BLaER1 treated with 17β-estradiol and CSF1 and Interleukin-3, amounts not matched to agents 10 nM and 100 nM (cell line): ENCODE data around the gene DPM2.

Experiments used
- H3K27ac ChIP-seq, 11 experiments: shearing (Covaris generic); formaldehyde crosslinking; 2 replicates each; pipeline ENCODE4 v1.8.1; 2022
- H3K27me3 ChIP-seq, 11 experiments: shearing (Covaris generic); formaldehyde crosslinking; 2 replicates each; pipeline ENCODE4 v1.8.1; 2022
- H3K36me3 ChIP-seq, 11 experiments: shearing (Covaris generic); formaldehyde crosslinking; 2 replicates each; pipeline ENCODE4 v1.8.1; 2022
- H3K4me1 ChIP-seq, 10 experiments: shearing (Covaris generic); formaldehyde crosslinking; 2 replicates each; pipeline ENCODE4 v1.8.1; 2022
- H3K4me2 ChIP-seq, 11 experiments: shearing (Covaris generic); formaldehyde crosslinking; 2 replicates each; pipeline ENCODE4 v1.8.1; 2022
- H3K4me3 ChIP-seq, 10 experiments: shearing (Covaris generic); formaldehyde crosslinking; 2 replicates each; pipeline ENCODE4 v1.8.1; 2022
- H3K9ac ChIP-seq, 11 experiments: shearing (Covaris generic); formaldehyde crosslinking; 2 replicates each; pipeline ENCODE4 v1.8.1; 2022
- H3K9me3 ChIP-seq, 11 experiments: shearing (Covaris generic); formaldehyde crosslinking; replicated peaks in 1 of 11; 2 replicates each; pipeline ENCODE4 v1.8.1; 2022
- H4K20me1 ChIP-seq, 11 experiments: shearing (Covaris generic); formaldehyde crosslinking; 2 replicates each; pipeline ENCODE4 v1.8.1; 2022
- Cebpa-rat ChIP-seq, 11 experiments: shearing (Covaris generic); IDR thresholded peaks; 2 replicates each; pipeline ENCODE4 v1.8.1; 2022

Gene DPM2

GRCh38 chr9:127925959-127926905, 11.4 kb downstream of the DPM2 start:
- H3K9ac ChIP-seq, result peak overlapping the region in 5 of 11 experiments; percentile 7 to 52 (median 29); a peak in 2 of 22 replicates
- H3K27ac ChIP-seq, result no peak overlapping the region
- peaks cover 31 to 70% (median 34%) of the 10 kb centered on the region in 10 experiments for H3K4me1 ChIP-seq
- H3K4me2 ChIP-seq, result peak overlapping the region; percentile 77 to 94 (median 88)
- no peaks in the 10 kb centered on the region for H3K36me3 ChIP-seq
- H3K27me3 ChIP-seq, result peaks cover 68 to 85% (median 80%) of the 10 kb centered on the region in 11 experiments
- peaks cover 10 to 62% (median 35%) of the 10 kb centered on the region in 11 experiments; a peak in 20 of 22 replicates for H4K20me1 ChIP-seq
- H3K9me3 ChIP-seq, result no peaks in the 10 kb centered on the region
- H3K4me3 ChIP-seq, result peak overlapping the region in 9 of 10 experiments; percentile 34 to 67 (median 49); a peak in 13 of 20 replicates
- no peak for TF ChIP-seq Cebpa-rat (IDR thresholded peaks at IDR 0.05)

DNA sequence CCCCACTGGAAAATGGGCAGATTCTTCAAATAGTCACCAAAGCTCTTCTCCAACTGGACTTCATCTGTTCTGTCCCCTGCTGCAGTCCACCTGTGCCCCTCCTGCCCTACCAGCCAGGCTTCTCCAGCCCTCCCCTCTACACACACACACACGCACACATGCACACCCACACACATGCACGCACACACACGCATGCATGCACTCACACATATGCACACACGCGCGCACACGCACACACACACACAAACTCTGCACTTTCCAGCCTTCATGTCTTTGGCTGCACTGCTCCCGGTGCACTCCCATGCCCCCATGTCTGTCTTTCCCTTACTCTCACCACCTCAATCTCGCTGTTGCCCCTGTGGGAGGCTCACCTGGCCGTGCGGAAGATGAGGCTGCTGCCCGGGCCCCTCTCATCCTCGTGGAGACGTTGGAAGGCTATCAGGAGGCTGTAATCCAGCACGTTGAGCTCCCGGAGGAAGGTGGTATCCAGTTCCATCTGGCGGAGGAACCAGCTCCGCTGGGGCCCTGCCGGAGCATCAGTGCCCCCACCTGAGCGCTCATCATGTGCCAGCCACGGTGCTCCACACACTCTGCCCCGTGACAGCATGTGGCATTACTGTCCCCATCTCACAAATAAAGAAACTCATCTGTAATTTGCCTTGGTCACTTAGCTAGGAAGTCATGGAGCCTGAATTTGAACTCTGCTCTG, 12.8 kb downstream of the DPM2 start:
- TF ChIP-seq Cebpa-rat (IDR thresholded peaks at IDR 0.05), result no peak
- Histone ChIP-seq H3K4me2 (no peak overlapping the region), H3K27me3 (peaks cover 62 to 78% (median 72%) of the 10 kb centered on the region in 11 experiments), H3K9ac (no peak overlapping the region), H4K20me1 (peaks cover 3 to 50% (median 23%) of the 10 kb centered on the region in 11 experiments; a peak in 19 of 22 replicates), H3K4me3 (no peak overlapping the region), H3K36me3 (no peaks in the 10 kb centered on the region), H3K27ac (no peak overlapping the region), H3K4me1 (peaks cover 33 to 72% (median 40%) of the 10 kb centered on the region in 10 experiments), H3K9me3 (no peaks in the 10 kb centered on the region)

DNA sequence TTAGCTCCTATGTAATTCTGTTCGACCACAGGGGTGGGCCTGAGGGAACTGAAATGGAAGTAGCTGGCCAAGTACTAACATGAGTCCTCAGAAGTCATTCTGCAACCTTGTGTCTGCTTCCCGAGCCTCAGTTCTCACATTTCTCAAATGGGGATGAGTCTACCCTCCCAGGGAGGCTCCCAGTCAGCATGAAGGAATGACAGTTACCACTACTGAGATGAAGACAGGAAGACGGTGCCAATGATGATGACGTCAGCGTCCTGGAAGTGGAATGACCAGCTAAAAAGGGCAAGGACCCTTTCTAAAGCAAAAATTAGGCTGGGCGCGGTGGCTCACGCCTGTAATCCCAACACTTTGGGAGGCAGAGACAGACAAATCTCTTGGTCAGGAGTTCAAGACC, 13.9 kb downstream of the DPM2 start:
- peaks cover 44 to 72% (median 50%) of the 10 kb centered on the region in 10 experiments for H3K4me1 ChIP-seq
- H3K9ac ChIP-seq, result no peak overlapping the region
- H3K27me3 ChIP-seq, result peaks cover 50 to 67% (median 61%) of the 10 kb centered on the region in 11 experiments
- no peak overlapping the region for H3K27ac ChIP-seq
- no peak overlapping the region for H3K4me3 ChIP-seq
- no peaks in the 10 kb centered on the region for H3K9me3 ChIP-seq
- peaks cover 0 to 39% (median 12%) of the 10 kb centered on the region in 11 experiments; a peak in 17 of 22 replicates for H4K20me1 ChIP-seq
- H3K4me2 ChIP-seq, result peak overlapping the region in 4 of 11 experiments; percentile 3 to 59 (median 35); a peak in 5 of 22 replicates
- no peaks in the 10 kb centered on the region for H3K36me3 ChIP-seq
- no peak for TF ChIP-seq Cebpa-rat (IDR thresholded peaks at IDR 0.05)

GRCh38 chr9:127923046-127923445, 14.6 kb downstream of the DPM2 start:
- no peaks in the 10 kb centered on the region for H3K36me3 ChIP-seq
- no peak overlapping the region for H3K4me2 ChIP-seq
- H3K4me3 ChIP-seq, result no peak overlapping the region
- H3K27me3 ChIP-seq, result peaks cover 43 to 59% (median 53%) of the 10 kb centered on the region in 11 experiments
- no peak overlapping the region for H3K9ac ChIP-seq
- H3K27ac ChIP-seq, result no peak overlapping the region
- H3K9me3 ChIP-seq, result no peaks in the 10 kb centered on the region
- peaks cover 51 to 72% (median 55%) of the 10 kb centered on the region in 10 experiments for H3K4me1 ChIP-seq
- peaks cover 0 to 32% (median 5%) of the 10 kb centered on the region in 11 experiments; a peak in 13 of 22 replicates for H4K20me1 ChIP-seq
- TF ChIP-seq Cebpa-rat (IDR thresholded peaks at IDR 0.05), result no peak

DNA sequence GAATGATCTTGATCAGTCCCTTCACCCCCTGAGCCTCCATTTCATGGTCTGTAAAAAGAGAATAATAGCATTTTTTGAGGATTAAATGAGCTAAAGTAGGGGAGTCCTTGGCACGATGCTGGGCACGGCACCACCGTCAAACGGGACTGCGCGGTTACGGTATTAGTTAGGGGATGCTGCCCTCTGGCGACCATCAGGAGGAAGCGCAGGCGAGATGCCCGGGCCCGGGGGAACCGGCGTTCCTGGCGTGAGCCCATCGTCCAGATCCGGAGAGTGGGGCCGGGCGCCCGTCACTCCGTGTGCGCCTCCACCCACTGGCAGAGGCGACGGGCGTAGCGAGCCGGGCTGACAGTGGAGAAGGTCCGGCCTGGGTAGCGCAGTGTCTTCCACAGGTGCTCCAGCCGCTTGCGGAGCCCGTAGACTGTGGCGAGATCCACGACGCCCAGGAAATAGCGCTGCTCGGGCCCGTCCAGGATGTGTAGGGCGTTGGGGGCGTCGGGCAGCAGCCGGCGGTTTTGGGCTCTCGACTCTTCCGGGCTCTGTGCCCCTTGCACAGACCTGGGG, 16.0 kb downstream of the DPM2 start:
- Histone ChIP-seq H3K9me3 (no peaks in the 10 kb centered on the region), H3K4me3 (peak overlapping the region in 8 of 10 experiments; percentile 43 to 65 (median 48); a peak in 13 of 20 replicates), H3K4me2 (peak overlapping the region; percentile 74 to 99 (median 94)), H4K20me1 (peaks cover 0 to 21% (median 0%) of the 10 kb centered on the region in 11 experiments; a peak in 9 of 22 replicates), H3K27ac (peak overlapping the region in 5 of 11 experiments; percentile 31 to 94 (median 84); a peak in 7 of 22 replicates), H3K27me3 (peaks cover 29 to 45% (median 39%) of the 10 kb centered on the region in 11 experiments), H3K4me1 (peaks cover 55 to 69% (median 56%) of the 10 kb centered on the region in 10 experiments), H3K36me3 (no peaks in the 10 kb centered on the region), H3K9ac (peak overlapping the region; percentile 16 to 94 (median 54); a peak in 15 of 22 replicates)
- no peak for TF ChIP-seq Cebpa-rat (IDR thresholded peaks at IDR 0.05)

DNA sequence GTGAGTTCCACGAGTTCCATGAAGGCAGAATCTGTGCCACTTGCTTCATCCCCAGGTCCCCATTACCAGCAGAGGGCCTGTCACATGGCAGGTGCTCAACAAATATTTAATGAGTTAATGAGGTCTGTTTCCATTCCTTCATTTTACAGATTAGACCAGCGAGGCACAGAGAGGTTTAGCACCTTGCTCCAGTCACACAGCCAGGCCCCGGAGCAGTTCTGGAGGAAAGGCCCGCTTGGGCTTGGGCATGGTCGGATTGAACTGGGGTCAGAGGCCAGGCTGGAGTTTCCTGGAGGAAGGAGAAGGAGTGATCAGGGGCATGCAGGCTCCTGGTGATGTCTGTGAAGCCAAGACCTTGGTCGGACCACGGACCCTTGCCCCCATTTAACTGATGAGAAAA, 16.9 kb downstream of the DPM2 start:
- no peak for TF ChIP-seq Cebpa-rat (IDR thresholded peaks at IDR 0.05)
- H3K4me1 ChIP-seq, result peaks cover 51 to 68% (median 56%) of the 10 kb centered on the region in 10 experiments
- peak overlapping the region in 10 of 11 experiments; percentile 68 to 94 (median 84); a peak in 19 of 22 replicates for H3K27ac ChIP-seq
- peak overlapping the region in 8 of 11 experiments; percentile 1 to 94 (median 60); a peak in 9 of 22 replicates for H3K9ac ChIP-seq
- H3K36me3 ChIP-seq, result no peaks in the 10 kb centered on the region
- H4K20me1 ChIP-seq, result peaks cover 0 to 16% (median 0%) of the 10 kb centered on the region in 11 experiments; a peak in 5 of 22 replicates
- H3K9me3 ChIP-seq, result no peaks in the 10 kb centered on the region
- H3K4me2 ChIP-seq, result peak overlapping the region; percentile 74 to 99 (median 94)
- no peak overlapping the region for H3K4me3 ChIP-seq
- H3K27me3 ChIP-seq, result peaks cover 21 to 37% (median 31%) of the 10 kb centered on the region in 11 experiments

DNA sequence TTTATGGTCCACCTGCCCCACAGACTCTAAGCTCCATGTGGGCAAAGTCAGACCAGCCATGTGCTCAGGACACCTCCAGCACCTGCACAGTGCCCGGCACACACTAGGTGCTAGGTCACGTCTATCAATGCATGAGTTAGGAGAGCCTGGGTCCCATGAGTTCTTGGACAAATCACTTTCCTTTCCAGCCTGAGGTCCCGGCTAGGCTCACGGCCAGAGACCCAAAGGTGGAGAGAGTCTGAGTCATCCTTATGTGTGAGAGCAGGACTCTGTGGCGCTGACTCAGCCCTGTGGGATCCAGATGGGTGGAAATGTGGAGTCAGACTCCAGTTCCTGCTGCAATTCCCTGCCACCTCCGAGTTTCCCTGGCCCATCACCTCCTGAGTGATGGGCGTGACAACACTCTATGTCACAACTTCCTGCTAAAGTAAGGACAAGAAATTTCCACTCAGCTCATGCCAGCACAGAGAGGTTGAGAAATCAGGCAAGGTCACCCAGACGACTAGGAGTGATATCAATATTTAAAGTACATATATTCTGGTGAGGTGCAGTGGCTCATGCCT, 18.3 kb downstream of the DPM2 start:
- Histone ChIP-seq H3K9ac (peak overlapping the region in 10 of 11 experiments; percentile 28 to 94 (median 83); a peak in 19 of 22 replicates), H3K36me3 (peaks cover 0 to 11% (median 6%) of the 10 kb centered on the region in 11 experiments; a peak in 11 of 22 replicates), H3K27ac (peak overlapping the region in 10 of 11 experiments; percentile 68 to 94 (median 84); a peak in 20 of 22 replicates), H3K4me1 (peaks cover 64 to 81% (median 69%) of the 10 kb centered on the region in 10 experiments), H3K9me3 (no peaks in the 10 kb centered on the region), H4K20me1 (peaks cover 0 to 13% (median 0%) of the 10 kb centered on the region in 11 experiments; a peak in 7 of 22 replicates), H3K4me2 (peak overlapping the region; percentile 74 to 97 (median 94)), H3K27me3 (peaks cover 6 to 22% (median 16%) of the 10 kb centered on the region in 11 experiments; a peak in 20 of 22 replicates), H3K4me3 (peak overlapping the region in 2 of 10 experiments; percentile 8 to 11; a peak in 2 of 20 replicates)
- peak in 10 of 11 experiments; percentile 73 to 96 (median 86); a peak in 18 of 22 replicates for TF ChIP-seq Cebpa-rat (IDR thresholded peaks at IDR 0.05)
